Sigmoid colon (tissue), 7 donors: Measurements from ENCODE around the gene KCNJ15. TPM values are rescaled to one million over a fixed set of nuclear protein-coding genes. Genes with fewer than 3 reads are reported as not detected.

ENCODE experiments used
- DNase-seq: peaks from one replicate; pipeline ENCODE4 v3.0.0-alpha.2; 2019
- H3K27ac ChIP-seq, 4 donors: fragments of 200-600 bp; sonication (generic); one replicate each; pipeline ENCODE4 v1.5.1; 2016 to 2019; ENCODE audit warnings: mild to moderate bottlenecking in 1 of 4
- H3K27me3 ChIP-seq, 3 donors: fragments of 200-600 bp; sonication (generic); one replicate each; pipeline ENCODE4 v1.5.1; 2019; ENCODE audit warnings: mild to moderate bottlenecking in 1 of 3
- H3K36me3 ChIP-seq, 4 donors: fragments of 200-600 bp; sonication (generic); one replicate each; pipeline ENCODE4 v1.5.1; 2016 to 2019
- H3K4me1 ChIP-seq, 4 donors: fragments of 200-600 bp; sonication (generic); one replicate each; pipeline ENCODE4 v1.5.1; 2017 to 2019
- H3K4me3 ChIP-seq, 4 donors: fragments of 200-600 bp; sonication (generic); one replicate each; pipeline ENCODE4 v1.5.1; 2017 to 2019; ENCODE audit warnings: mild to moderate bottlenecking in 2 of 4, moderate library complexity in 1 of 4
- H3K9me3 ChIP-seq, 4 donors: fragments of 200-600 bp in 3 of 4; sonication (generic) in 3 of 4; one replicate each; pipeline versions ENCODE4 v1.5.1 to v1.6.1; 2013 to 2019
- EP300 ChIP-seq, 4 donors: sonication (generic); formaldehyde crosslinking; IDR thresholded peaks; one replicate each; pipeline ENCODE4 v1.6.1; 2017; ENCODE audit warnings: antibody characterized with exemption in 4 of 4
- POLR2A ChIP-seq, 2 donors: fragments of 450-650 bp; IDR thresholded peaks; one replicate each; pipeline ENCODE4 v1.6.1; 2016; ENCODE audit warnings: antibody characterized with exemption in 2 of 2, mild to moderate bottlenecking in 2 of 2, moderate library complexity in 2 of 2
- POLR2AphosphoS5 ChIP-seq, 4 donors: sonication (generic); formaldehyde crosslinking; IDR thresholded peaks; one replicate each; pipeline ENCODE4 v1.6.1; 2017; ENCODE audit warnings: antibody characterized with exemption in 4 of 4
- WGBS, 2 donors: extraction: QIAGEN DNeasy Blood & Tissue Kit; methylation state at CpG; one replicate each; pipeline ENCODE4 v1.1.7; 2013; 5-methylcytosine and 5-hydroxymethylcytosine counted together
- intact Hi-C: fragments of 100-400 bp; cut with DNase I; formaldehyde crosslinking; loops from one replicate; pipeline ENCODE4 v1.15.1; 2023
- polyA plus RNA-seq, 3 donors: library from polyadenylated mRNA; stranded (reverse); fragments of 200-250 nt; gene quantifications; one replicate each; pipeline ENCODE4 v1.2.3, GENCODE V29; 2013
- total RNA-seq, 4 donors: library from RNA; depleted of rRNA; stranded (reverse); fragments of >200 nt; gene quantifications; one replicate each; pipeline ENCODE4 v1.1.0, GENCODE V29; 2016
- TF ChIP-seq, protein P1 (sequence below), 4 experiments: fragments of 450-650 bp in 3 of 4; fragments of 200-600 bp in 1 of 4; IDR thresholded peaks; one replicate each; pipeline ENCODE4 v1.5.1; 2016 to 2019; ENCODE audit warnings: antibody characterized with exemption in 4 of 4, mild to moderate bottlenecking in 3 of 4, moderate library complexity in 2 of 4
- donor health status: healthy with polysubstance abuse.
- donor health status: Bipolar disorder and iron deficiency.
- donor health status: healthy.

Gene KCNJ15
- total and polyA plus RNA-seq, 7 donors: 0.22 to 0.60 (median 0.49) TPM; not detected in 4

DNA sequence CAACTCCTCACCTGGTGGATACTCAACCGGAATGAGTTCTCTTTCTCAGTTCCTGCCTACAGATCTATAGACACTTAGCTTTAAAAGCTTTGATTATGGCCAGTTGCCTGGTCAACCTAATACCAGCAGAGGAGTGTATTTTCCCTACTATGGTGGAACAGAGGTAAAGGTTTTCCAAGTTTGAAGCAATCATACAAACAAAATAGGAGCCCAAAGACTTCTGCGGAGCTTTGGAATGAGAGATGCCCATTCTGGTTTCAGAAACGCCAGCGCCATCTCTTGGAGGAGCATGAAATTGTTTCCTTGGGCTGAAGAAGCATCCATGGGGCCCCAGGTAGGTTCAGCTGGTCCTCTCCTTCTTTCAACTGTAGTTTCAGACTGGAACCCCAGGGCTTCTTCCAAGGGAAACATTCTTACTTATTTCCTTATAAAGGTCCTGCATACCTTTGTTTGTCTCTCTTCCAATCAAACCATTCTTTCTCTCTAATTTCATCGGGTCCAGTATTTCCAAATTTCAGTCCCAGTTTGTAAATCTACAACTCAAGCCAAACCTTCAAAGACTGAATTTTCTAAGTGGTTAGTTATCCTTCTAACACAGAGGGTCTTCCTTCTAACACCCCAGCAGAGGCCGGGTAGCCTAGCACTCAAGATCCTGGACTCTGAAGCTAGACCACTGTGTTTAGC lies 95.9 kb downstream of the KCNJ15 start:
- Histone ChIP-seq H3K27me3 (no peaks in the 10 kb centered on the region), H3K4me1 (peaks cover 0 to 10% (median 5%) of the 10 kb centered on the region in 4 donors), H3K36me3 (no peaks in the 10 kb centered on the region), H3K9me3 (no peaks in the 10 kb centered on the region), H3K27ac (no peak overlapping the region), H3K4me3 (no peak overlapping the region)
- DNase-seq: no peak
- intact Hi-C loops: loop anchor here (10.0 kb wide), 1 partner anchor 678 kb away; no protein-coding TSS in a partner anchor
- 45 to 49% methylated on average over 6 of the region's 6 CpGs for WGBS, 2 donors
- TF ChIP-seq EP300 (IDR thresholded peaks at IDR 0.05) (no peak), POLR2AphosphoS5 (IDR thresholded peaks at IDR 0.05) (no peak), POLR2A (IDR thresholded peaks at IDR 0.05) (no peak)
- TF ChIP-seq, protein P1, sequence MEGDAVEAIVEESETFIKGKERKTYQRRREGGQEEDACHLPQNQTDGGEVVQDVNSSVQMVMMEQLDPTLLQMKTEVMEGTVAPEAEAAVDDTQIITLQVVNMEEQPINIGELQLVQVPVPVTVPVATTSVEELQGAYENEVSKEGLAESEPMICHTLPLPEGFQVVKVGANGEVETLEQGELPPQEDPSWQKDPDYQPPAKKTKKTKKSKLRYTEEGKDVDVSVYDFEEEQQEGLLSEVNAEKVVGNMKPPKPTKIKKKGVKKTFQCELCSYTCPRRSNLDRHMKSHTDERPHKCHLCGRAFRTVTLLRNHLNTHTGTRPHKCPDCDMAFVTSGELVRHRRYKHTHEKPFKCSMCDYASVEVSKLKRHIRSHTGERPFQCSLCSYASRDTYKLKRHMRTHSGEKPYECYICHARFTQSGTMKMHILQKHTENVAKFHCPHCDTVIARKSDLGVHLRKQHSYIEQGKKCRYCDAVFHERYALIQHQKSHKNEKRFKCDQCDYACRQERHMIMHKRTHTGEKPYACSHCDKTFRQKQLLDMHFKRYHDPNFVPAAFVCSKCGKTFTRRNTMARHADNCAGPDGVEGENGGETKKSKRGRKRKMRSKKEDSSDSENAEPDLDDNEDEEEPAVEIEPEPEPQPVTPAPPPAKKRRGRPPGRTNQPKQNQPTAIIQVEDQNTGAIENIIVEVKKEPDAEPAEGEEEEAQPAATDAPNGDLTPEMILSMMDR (IDR thresholded peaks at IDR 0.05): peak in 3 of 4 experiments; percentile 13 to 23 (median 14)

GRCh38 chr21:38354231-38354630 lies 97.4 kb downstream of the KCNJ15 start:
- Histone ChIP-seq H3K27ac (no peak overlapping the region), H3K27me3 (peaks cover 0 to 5% (median 0%) of the 10 kb centered on the region in 3 donors), H3K4me1 (peaks cover 0 to 10% (median 5%) of the 10 kb centered on the region in 4 donors), H3K9me3 (no peaks in the 10 kb centered on the region), H3K36me3 (no peaks in the 10 kb centered on the region), H3K4me3 (no peak overlapping the region)
- TF ChIP-seq EP300 (IDR thresholded peaks at IDR 0.05) (no peak), POLR2AphosphoS5 (IDR thresholded peaks at IDR 0.05) (no peak), POLR2A (IDR thresholded peaks at IDR 0.05) (no peak)
- TF ChIP-seq, protein P1 (IDR thresholded peaks at IDR 0.05): no peak
- intact Hi-C loops: loop anchor here (10.0 kb wide), 1 partner anchor 679 kb away; no protein-coding TSS in a partner anchor
- 95 to 97% methylated on average over 10 of the region's 10 CpGs for WGBS, 2 donors
- no peak for DNase-seq

- peaks cover 0 to 10% (median 5%) of the 10 kb centered on the region in 4 donors for H3K4me1 ChIP-seq
- H3K9me3 ChIP-seq: no peaks in the 10 kb centered on the region
- peaks cover 0 to 5% (median 0%) of the 10 kb centered on the region in 3 donors for H3K27me3 ChIP-seq
- 84 to 88% methylated on average over 2 of the region's 2 CpGs for WGBS, 2 donors
- no peak overlapping the region for H3K27ac ChIP-seq
- no peak overlapping the region for H3K4me3 ChIP-seq
- intact Hi-C loops: loop anchor here (5.0 to 10.0 kb wide), 3 partner anchors 197 to 680 kb away; no protein-coding TSS in a partner anchor
- no peak for DNase-seq
- no peak for TF ChIP-seq POLR2AphosphoS5 (IDR thresholded peaks at IDR 0.05)
- TF ChIP-seq POLR2A (IDR thresholded peaks at IDR 0.05): no peak
- TF ChIP-seq, protein P1 (IDR thresholded peaks at IDR 0.05): no peak
- TF ChIP-seq EP300 (IDR thresholded peaks at IDR 0.05): no peak
- no peaks in the 10 kb centered on the region for H3K36me3 ChIP-seq
These were observed 98.0 kb downstream of the KCNJ15 start for GRCh38 chr21:38354746-38355145.

DNA sequence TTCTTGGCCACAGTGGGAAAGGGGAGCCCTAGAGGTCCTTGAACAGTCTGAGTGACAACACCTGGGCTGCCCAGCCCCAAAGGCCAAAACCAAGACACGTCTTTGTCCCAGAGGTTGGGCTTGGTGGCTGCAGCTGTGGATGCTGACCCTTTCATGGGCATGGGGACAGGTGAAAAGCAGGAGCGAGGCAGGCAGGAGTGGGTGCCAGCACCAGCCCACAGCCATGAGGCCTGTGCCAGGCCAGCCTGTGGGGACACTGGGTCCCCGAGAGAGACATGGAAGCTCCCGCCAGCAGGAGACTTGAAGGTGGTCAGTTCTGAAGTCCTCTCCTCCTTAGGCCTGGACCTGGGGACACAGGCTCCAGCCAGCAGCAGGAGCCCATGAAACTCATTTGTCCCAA lies 98.6 kb downstream of the KCNJ15 start:
- Histone ChIP-seq H3K27me3 (peaks cover 0 to 5% (median 0%) of the 10 kb centered on the region in 3 donors), H3K4me1 (peaks cover 0 to 10% (median 5%) of the 10 kb centered on the region in 4 donors), H3K9me3 (no peaks in the 10 kb centered on the region), H3K36me3 (no peaks in the 10 kb centered on the region), H3K4me3 (no peak overlapping the region), H3K27ac (no peak overlapping the region)
- DNase-seq: no peak
- 93 to 94% methylated on average over 4 of the region's 4 CpGs for WGBS, 2 donors
- TF ChIP-seq, protein P1 (IDR thresholded peaks at IDR 0.05): no peak
- no peak for TF ChIP-seq POLR2AphosphoS5 (IDR thresholded peaks at IDR 0.05)
- TF ChIP-seq EP300 (IDR thresholded peaks at IDR 0.05): no peak
- TF ChIP-seq POLR2A (IDR thresholded peaks at IDR 0.05): no peak
- intact Hi-C loops: loop anchor here (5.0 to 10.0 kb wide), 3 partner anchors 198 to 681 kb away; no protein-coding TSS in a partner anchor
